GM10266 (cell line): ENCODE results near the gene KRT15.

Experiments
- DNase-seq: peaks from one replicate; pipeline ENCODE4 v3.0.0; 2012; ENCODE audit errors: extremely low spot score
- CTCF ChIP-seq: IDR thresholded peaks from 2 replicates; pipeline ENCODE4 v1.5.1; 2012; ENCODE audit warnings: mild to moderate bottlenecking, low read depth; ENCODE audit not compliant: control insufficient read depth, insufficient read depth; ENCODE audit errors: missing control alignments

The KRT15 gene

GRCh38 chr17:41516830-41517283 lies 1.8 kb downstream of the KRT15 start:
- TF ChIP-seq CTCF: no peak
- no peak for DNase-seq

GRCh38 chr17:41516147-41516829 lies 2.4 kb downstream of the KRT15 start:
- DNase-seq: no peak
- no peak for TF ChIP-seq CTCF

GRCh38 chr17:41513168-41513547 lies 5.5 kb downstream of the KRT15 start:
- no peak for TF ChIP-seq CTCF

DNA sequence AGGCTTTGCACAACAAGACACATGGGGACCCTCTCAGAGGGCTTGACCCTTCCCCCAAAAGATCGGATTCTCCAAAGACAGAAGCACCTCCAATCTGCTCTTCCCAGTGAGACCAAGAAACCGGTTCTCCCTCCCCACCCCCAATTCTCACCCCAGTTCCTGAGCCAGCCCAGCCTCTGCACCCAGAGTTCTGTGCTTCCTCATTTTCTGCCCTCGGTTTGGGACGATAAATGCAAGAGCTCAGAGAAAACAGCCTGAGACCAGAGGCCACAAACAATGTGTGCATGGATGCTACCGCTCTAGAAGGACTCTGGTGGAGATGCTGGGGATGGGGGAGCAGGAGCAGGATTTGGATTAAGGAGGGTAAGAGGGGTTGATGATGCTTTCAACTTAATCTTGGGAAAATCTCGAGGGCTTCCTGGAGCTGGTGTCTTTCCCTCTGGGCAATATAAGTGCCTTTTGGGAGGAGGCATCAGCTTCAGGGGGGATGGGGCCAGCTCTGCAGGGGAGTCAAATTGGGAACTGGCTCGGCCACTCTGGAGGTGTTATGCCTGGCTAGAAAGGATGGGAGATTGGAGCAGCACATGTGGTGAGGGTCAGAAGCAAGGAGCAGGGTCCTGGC lies 6.0 kb downstream of the KRT15 start:
- TF ChIP-seq CTCF: no peak
- DNase-seq: no peak

More at GRCh38 chr17:41513168-41513547, 5.5 kb downstream of the KRT15 start:
- no peak for DNase-seq

DNA sequence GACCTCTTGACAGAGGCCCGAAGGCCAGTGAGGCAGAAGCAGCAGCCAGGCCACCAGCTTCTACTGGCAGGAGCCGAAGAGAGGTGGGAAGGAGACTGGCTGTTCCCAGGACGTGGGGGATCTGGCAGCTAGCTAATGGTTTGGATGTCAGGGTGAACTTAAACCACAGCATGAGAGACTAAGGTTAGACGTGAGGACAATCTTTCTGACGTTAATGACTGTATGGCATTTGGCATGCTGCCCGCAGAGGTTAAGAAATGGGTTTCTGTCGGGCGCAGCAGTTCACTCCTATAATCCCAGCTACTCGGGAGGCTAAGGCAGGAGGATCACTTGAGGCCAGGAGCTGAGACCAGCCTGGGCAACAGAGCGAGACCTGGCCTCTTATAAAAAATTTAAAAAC lies 7.0 kb downstream of the KRT15 start:
- TF ChIP-seq CTCF: no peak
- DNase-seq: no peak

DNA sequence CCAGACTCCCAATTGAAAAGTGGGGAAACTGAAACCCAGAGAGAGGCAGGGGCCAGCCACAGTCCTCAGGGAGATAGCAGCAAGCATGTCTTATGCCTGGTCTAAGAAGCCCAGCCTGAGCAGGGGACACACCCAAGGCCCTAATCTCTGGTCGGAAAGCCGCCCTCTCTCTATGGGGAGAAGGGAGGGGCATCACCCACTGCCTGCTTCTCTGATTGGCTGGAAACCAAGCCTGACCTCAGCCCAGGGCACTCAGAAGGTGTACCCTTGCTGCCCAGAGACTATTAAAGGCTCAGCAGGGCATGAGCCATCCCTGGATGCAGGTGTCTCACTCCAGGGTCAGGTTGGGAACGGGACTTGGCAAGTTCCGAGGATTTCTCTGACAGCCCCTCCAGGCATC lies 7.6 kb downstream of the KRT15 start:
- no peak for TF ChIP-seq CTCF
- DNase-seq: no peak
